ENCODE results near the gene BTNL8.

The BTNL8 gene, protein sequence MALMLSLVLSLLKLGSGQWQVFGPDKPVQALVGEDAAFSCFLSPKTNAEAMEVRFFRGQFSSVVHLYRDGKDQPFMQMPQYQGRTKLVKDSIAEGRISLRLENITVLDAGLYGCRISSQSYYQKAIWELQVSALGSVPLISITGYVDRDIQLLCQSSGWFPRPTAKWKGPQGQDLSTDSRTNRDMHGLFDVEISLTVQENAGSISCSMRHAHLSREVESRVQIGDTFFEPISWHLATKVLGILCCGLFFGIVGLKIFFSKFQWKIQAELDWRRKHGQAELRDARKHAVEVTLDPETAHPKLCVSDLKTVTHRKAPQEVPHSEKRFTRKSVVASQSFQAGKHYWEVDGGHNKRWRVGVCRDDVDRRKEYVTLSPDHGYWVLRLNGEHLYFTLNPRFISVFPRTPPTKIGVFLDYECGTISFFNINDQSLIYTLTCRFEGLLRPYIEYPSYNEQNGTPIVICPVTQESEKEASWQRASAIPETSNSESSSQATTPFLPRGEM

DNA sequence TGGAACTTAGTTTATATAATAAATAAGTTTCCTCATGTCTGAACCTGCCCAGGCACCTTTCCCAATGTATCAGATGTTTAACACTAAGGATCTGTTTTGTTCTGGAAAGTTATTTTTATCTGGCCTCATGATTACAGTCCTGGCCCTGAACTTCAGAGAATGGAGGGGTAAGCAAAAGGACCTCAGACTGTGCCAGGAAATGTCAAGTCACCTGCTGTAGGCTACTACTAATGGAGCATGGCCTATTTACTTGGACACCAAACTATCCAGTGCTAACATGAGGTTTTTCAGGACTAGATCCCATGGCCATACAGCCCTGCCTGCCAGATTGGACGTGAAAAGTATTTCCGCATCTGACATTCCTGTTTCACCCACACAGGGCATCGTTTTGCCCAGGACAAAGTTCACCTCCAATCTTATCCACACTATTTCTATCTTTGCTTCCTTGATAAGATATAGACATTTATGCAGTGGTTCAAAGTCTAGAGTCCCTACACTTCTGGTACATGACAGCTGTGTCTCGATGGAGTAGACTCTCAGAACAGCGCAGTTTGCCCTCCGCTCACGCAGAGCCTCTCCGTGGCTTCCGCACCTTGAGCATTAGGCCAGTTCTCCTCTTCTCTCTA, at the start of gene BTNL8:
TSS of gene BTNL8 (plus strand) at position 539 of the 626 bp plus-strand sequence. CDS start 152 bp downstream, outside the sequence.
- H3K36me3 ChIP-seq (ENCODE audit: insufficient read depth, low read length), result no peaks in the 10 kb centered on the region
- no peak for TF ChIP-seq EZH2 (IDR thresholded peaks at IDR 0.05; ENCODE audit: borderline replicate concordance, low read length)
- TF ChIP-seq, protein P1, sequence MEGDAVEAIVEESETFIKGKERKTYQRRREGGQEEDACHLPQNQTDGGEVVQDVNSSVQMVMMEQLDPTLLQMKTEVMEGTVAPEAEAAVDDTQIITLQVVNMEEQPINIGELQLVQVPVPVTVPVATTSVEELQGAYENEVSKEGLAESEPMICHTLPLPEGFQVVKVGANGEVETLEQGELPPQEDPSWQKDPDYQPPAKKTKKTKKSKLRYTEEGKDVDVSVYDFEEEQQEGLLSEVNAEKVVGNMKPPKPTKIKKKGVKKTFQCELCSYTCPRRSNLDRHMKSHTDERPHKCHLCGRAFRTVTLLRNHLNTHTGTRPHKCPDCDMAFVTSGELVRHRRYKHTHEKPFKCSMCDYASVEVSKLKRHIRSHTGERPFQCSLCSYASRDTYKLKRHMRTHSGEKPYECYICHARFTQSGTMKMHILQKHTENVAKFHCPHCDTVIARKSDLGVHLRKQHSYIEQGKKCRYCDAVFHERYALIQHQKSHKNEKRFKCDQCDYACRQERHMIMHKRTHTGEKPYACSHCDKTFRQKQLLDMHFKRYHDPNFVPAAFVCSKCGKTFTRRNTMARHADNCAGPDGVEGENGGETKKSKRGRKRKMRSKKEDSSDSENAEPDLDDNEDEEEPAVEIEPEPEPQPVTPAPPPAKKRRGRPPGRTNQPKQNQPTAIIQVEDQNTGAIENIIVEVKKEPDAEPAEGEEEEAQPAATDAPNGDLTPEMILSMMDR (IDR thresholded peaks at IDR 0.05; ENCODE audit: low read length), result no peak
- no peak within 1 kb of the TSS for H3K9ac ChIP-seq (ENCODE audit: low read length)
- H3K9me3 ChIP-seq (ENCODE audit: low read length), result peaks cover 8% of the 10 kb centered on the region
- no peaks in the 10 kb centered on the region for H3F3A ChIP-seq (ENCODE audit: insufficient read depth, low read length)
- H3K27ac ChIP-seq (ENCODE audit: low read depth, low read length, poor library complexity, severe bottlenecking), result no peak within 1 kb of the TSS
- H3K4me1 ChIP-seq (ENCODE audit: insufficient read depth, low read length, severe bottlenecking), result peaks cover 23% of the 10 kb centered on the region
- H3K4me2 ChIP-seq (ENCODE audit: low read length), result no peak within 1 kb of the TSS; the same call in 1 of the 2 replicates
- H3K79me2 ChIP-seq (ENCODE audit: insufficient read depth, low read length), result no peaks in the 10 kb centered on the region
- no peaks in the 10 kb centered on the region for H3K9me2 ChIP-seq (ENCODE audit: low read depth, low read length)
- peak within 1 kb of the TSS; percentile 54; the same call in 1 of the 2 replicates for H2AFZ ChIP-seq (ENCODE audit: low read length)
- no peak within 1 kb of the TSS for H3K4me3 ChIP-seq (ENCODE audit: low read depth, low read length, poor library complexity, severe bottlenecking)
- no peaks in the 10 kb centered on the region for H3K27me3 ChIP-seq (ENCODE audit: insufficient read depth, low read length)
- H4K20me1 ChIP-seq (ENCODE audit: insufficient read depth, low read length), result no peaks in the 10 kb centered on the region

DNA sequence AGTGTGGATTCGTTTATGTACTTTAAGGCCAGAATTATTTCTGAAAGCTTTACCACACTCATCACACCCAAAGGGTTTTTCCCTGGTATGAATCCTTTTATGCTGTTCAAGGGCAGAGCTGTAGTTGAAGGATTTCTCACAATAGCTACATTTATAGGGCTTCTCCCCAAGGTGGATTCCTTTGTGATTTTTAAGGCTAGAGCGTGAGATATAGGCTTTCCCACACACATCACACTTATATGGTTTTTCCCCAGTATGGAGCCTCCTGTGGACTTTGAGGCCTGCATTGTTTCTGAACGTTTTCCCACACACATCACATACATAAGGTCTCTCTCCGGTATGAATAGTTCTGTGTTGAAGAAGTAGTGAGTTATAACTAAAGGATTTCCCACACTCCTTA, 49.1 kb upstream of the BTNL8 start:
- H3K4me1 ChIP-seq (ENCODE audit: insufficient read depth, low read length, severe bottlenecking), result no peaks in the 10 kb centered on the region
- no peak overlapping the region for H2AFZ ChIP-seq (ENCODE audit: low read length)
- H3K9ac ChIP-seq (ENCODE audit: low read length), result no peak overlapping the region
- H3K4me2 ChIP-seq (ENCODE audit: low read length), result no peak overlapping the region
- H3F3A ChIP-seq (ENCODE audit: insufficient read depth, low read length), result no peaks in the 10 kb centered on the region
- H3K9me2 ChIP-seq (ENCODE audit: low read depth, low read length), result no peaks in the 10 kb centered on the region
- no peak overlapping the region for H3K27ac ChIP-seq (ENCODE audit: low read depth, low read length, poor library complexity, severe bottlenecking)
- H3K9me3 ChIP-seq (ENCODE audit: low read length), result peaks cover 40% of the 10 kb centered on the region
- no peaks in the 10 kb centered on the region for H4K20me1 ChIP-seq (ENCODE audit: insufficient read depth, low read length)
- TF ChIP-seq, protein P1 (IDR thresholded peaks at IDR 0.05; ENCODE audit: low read length), result no peak
- no peak for TF ChIP-seq EZH2 (IDR thresholded peaks at IDR 0.05; ENCODE audit: borderline replicate concordance, low read length)
- no peaks in the 10 kb centered on the region for H3K79me2 ChIP-seq (ENCODE audit: insufficient read depth, low read length)
- no peak overlapping the region for H3K4me3 ChIP-seq (ENCODE audit: low read depth, low read length, poor library complexity, severe bottlenecking)
- peaks cover 94% of the 10 kb centered on the region for H3K36me3 ChIP-seq (ENCODE audit: insufficient read depth, low read length)
- H3K27me3 ChIP-seq (ENCODE audit: insufficient read depth, low read length), result no peaks in the 10 kb centered on the region

DNA sequence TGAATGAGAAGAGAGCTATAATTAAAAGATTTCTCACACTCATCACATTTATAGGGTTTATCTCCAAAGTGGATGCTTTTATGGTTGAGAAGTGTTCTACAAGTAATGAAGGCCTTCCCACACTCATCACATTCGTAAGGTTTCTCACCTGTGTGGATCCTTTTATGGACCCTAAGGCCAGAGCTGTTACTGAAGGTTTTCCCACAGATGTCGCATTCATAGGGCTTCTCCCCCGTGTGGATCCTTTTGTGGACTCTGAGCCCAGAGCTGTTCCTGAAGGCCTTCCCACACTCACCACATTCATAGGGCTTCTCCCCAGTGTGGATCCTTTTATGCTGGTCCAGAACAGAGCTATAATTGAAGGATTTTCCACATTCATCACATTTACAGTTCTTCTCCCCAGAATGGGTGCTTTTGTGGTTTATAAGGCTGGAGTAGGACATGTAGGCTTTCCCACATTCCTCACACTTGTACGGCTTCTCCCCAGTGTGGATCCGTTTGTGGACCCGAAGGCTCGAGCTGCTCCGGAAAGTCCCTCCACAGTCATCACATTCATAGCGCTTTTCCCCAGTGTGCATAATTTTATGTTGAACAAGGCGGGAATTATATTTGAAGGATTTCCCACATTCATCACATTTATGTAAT, 48.4 kb upstream of the BTNL8 start:
- TF ChIP-seq, protein P1 (IDR thresholded peaks at IDR 0.05; ENCODE audit: low read length), result no peak
- no peak for TF ChIP-seq EZH2 (IDR thresholded peaks at IDR 0.05; ENCODE audit: borderline replicate concordance, low read length)
- Histone ChIP-seq H3K4me1 (ENCODE audit: insufficient read depth, low read length, severe bottlenecking) (no peaks in the 10 kb centered on the region), H3K9me2 (ENCODE audit: low read depth, low read length) (no peaks in the 10 kb centered on the region), H3K36me3 (ENCODE audit: insufficient read depth, low read length) (peaks cover 98% of the 10 kb centered on the region), H4K20me1 (ENCODE audit: insufficient read depth, low read length) (no peaks in the 10 kb centered on the region), H3K4me3 (ENCODE audit: low read depth, low read length, poor library complexity, severe bottlenecking) (no peak overlapping the region), H3K27ac (ENCODE audit: low read depth, low read length, poor library complexity, severe bottlenecking) (no peak overlapping the region), H3K79me2 (ENCODE audit: insufficient read depth, low read length) (no peaks in the 10 kb centered on the region), H3K4me2 (ENCODE audit: low read length) (no peak overlapping the region), H2AFZ (ENCODE audit: low read length) (no peak overlapping the region), H3F3A (ENCODE audit: insufficient read depth, low read length) (no peaks in the 10 kb centered on the region), H3K27me3 (ENCODE audit: insufficient read depth, low read length) (no peaks in the 10 kb centered on the region), H3K9ac (ENCODE audit: low read length) (no peak overlapping the region), H3K9me3 (ENCODE audit: low read length) (peaks cover 40% of the 10 kb centered on the region)

All from OCI-LY1 (cell line).